H1 (cell line): Measurements from ENCODE around the gene ZBTB45.

Experiments
- EZH2 ChIP-seq: fragments of 200-600 bp; sonication (generic); IDR thresholded peaks from 2 replicates; pipeline ENCODE4 v1.7.1; 2012; ENCODE audit warnings: low read depth, mild to moderate bottlenecking, moderate library complexity, low read length, inconsistent platforms; ENCODE audit not compliant: severe bottlenecking
- JUN ChIP-seq: IDR thresholded peaks from 2 replicates; pipeline ENCODE4 v1.6.1; 2011; ENCODE audit warnings: low read depth, mild to moderate bottlenecking, improper control_type of control experiment, low read length
- JUND ChIP-seq: IDR thresholded peaks from 2 replicates; pipeline ENCODE4 v1.6.1; 2011; ENCODE audit warnings: mild to moderate bottlenecking, improper control_type of control experiment, low read length
- KDM1A ChIP-seq: fragments of 200-600, 300-600 bp; sonication (generic); IDR thresholded peaks from 2 replicates; pipeline ENCODE4 v1.7.1; 2016; ENCODE audit warnings: mild to moderate bottlenecking, low read length, borderline replicate concordance
- POLR2AphosphoS5 ChIP-seq: IDR thresholded peaks from 2 replicates; pipeline ENCODE4 v1.6.1; 2011; ENCODE audit warnings: low read depth, low read length
- RAD21 ChIP-seq, 2 experiments: IDR thresholded peaks in 1 of 2; conservative IDR thresholded peaks in 1 of 2; 2 replicates each; pipeline ENCODE4 v1.6.1; 2011; ENCODE audit warnings: low read depth in 2 of 2, low read length in 2 of 2, improper control_type of control experiment in 1 of 2, inconsistent platforms in 1 of 2, mild to moderate bottlenecking in 1 of 2, moderate library complexity in 1 of 2
- RNF2 ChIP-seq: fragments of 200-900, 300-1000 bp; sonication (generic); IDR thresholded peaks from 2 replicates; pipeline ENCODE4 v1.7.1; 2016; ENCODE audit warnings: borderline replicate concordance, low read depth, mild to moderate bottlenecking, antibody characterized with exemption, low read length; ENCODE audit not compliant: poor library complexity, severe bottlenecking; ENCODE audit errors: missing control alignments
- TAF1 ChIP-seq: IDR thresholded peaks from 2 replicates; pipeline ENCODE4 v1.6.1; 2011; ENCODE audit warnings: mild to moderate bottlenecking, low read depth, low read length
- YY1 ChIP-seq: IDR thresholded peaks from 2 replicates; pipeline ENCODE4 v1.6.1; 2011; ENCODE audit warnings: low read depth, mild to moderate bottlenecking, low read length
- TF ChIP-seq, protein P1 (sequence below), 3 experiments: IDR thresholded peaks; 1 replicate in 2 of 3; 2 replicates in 1 of 3; pipeline versions ENCODE4 v1.5.1 to v1.6.1; 2011; ENCODE audit warnings: low read length in 3 of 3, mild to moderate bottlenecking in 3 of 3, inconsistent platforms in 2 of 3, low read depth in 1 of 3, moderate library complexity in 1 of 3; ENCODE audit not compliant: insufficient read depth in 1 of 3; ENCODE audit errors: control extremely low read depth in 1 of 3

DNA sequence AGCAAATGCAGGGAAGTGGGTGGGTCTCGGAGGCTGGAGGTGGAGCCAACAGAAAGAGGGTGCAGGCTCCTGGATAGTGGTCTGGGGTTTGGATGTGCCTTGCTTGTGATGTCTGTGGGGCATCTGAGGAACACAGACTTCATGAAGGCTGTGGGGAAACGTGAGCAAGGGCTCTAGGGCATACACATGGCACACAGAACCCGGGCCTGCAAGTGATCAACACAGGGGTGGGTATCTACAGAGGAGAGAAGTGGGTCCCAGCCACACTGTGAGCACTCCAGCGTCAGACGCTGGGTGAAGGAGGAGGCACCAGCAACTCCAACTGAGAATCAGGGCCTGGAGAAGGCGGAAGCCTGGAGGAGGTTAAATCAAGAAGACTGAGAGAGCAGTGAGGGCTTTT, 44.2 kb upstream of the ZBTB45 start:
- TF ChIP-seq JUN (no peak), YY1 (no peak), KDM1A (no peak), JUND (no peak), EZH2 (no peak), POLR2AphosphoS5 (no peak), TAF1 (no peak), RNF2 (no peak), RAD21 (IDR thresholded peaks at IDR 0.05 in 1 of 2, conservative IDR thresholded peaks at IDR 0.05 in 1 of 2; ENCODE audit: low read depth in 2 of 2, low read length in 2 of 2) (no peak)
- TF ChIP-seq, protein P1, sequence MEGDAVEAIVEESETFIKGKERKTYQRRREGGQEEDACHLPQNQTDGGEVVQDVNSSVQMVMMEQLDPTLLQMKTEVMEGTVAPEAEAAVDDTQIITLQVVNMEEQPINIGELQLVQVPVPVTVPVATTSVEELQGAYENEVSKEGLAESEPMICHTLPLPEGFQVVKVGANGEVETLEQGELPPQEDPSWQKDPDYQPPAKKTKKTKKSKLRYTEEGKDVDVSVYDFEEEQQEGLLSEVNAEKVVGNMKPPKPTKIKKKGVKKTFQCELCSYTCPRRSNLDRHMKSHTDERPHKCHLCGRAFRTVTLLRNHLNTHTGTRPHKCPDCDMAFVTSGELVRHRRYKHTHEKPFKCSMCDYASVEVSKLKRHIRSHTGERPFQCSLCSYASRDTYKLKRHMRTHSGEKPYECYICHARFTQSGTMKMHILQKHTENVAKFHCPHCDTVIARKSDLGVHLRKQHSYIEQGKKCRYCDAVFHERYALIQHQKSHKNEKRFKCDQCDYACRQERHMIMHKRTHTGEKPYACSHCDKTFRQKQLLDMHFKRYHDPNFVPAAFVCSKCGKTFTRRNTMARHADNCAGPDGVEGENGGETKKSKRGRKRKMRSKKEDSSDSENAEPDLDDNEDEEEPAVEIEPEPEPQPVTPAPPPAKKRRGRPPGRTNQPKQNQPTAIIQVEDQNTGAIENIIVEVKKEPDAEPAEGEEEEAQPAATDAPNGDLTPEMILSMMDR (IDR thresholded peaks at IDR 0.05; ENCODE audit: control extremely low read depth in 1 of 3, insufficient read depth in 1 of 3, low read depth in 1 of 3, low read length in 3 of 3): no peak
